Esophagus squamous epithelium (tissue), 4 donors: ENCODE measurements around the gene CORT.

Source experiments
- CTCF ChIP-seq, 6 experiments: fragments of 450-650 bp in 4 of 6; fragments of 200-600 bp in 2 of 6; sonication (generic) in 2 of 6; IDR thresholded peaks; one replicate each; pipeline ENCODE4 v1.5.1; 2016 to 2019; ENCODE audit warnings: antibody characterized with exemption in 6 of 6, mild to moderate bottlenecking in 4 of 6, moderate library complexity in 4 of 6
- POLR2A ChIP-seq, 4 donors: fragments of 450-650 bp; IDR thresholded peaks; one replicate each; pipeline ENCODE4 v1.6.1; 2017; ENCODE audit warnings: antibody characterized with exemption in 4 of 4, mild to moderate bottlenecking in 4 of 4, moderate library complexity in 3 of 4

- TF ChIP-seq CTCF (IDR thresholded peaks at IDR 0.05) (no peak), POLR2A (IDR thresholded peaks at IDR 0.05) (no peak)
Measured at GRCh38 chr1:10428984-10429383, 20.8 kb upstream of the CORT start.
